ENCODE results near the gene DNER.
A peak's percentile ranks its signal among the peaks of the same experiment; 100 is the strongest.

DNER gene

GRCh38 chr2:229319558-229319957 is 394.8 kb downstream of the DNER start:
- DNase-seq, result no peak

DNA sequence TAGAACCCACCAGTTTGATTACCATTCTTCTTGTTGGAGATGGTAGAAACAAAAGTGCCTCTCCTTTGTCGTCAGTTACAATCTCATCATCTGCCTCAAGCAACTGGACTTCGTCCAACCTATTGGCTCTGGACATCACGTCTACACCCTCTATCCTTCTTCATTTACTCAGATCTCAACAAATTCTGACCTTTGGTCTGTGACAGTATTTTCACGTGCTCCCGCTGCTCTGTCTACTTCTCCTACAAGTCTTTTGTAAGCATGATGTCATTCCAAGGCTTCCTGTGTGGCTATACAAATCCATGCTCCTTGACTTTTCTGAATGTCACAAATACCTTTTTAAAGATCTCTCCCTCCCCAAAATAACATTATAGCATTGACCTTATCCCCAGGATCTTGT is 400.2 kb downstream of the DNER start:
- DNase-seq, result peak; percentile 46 to 68

- peak; percentile 84 to 91 for DNase-seq
These were observed 400.8 kb downstream of the DNER start for GRCh38 chr2:229313591-229313990.
